HEK293 (cell line): ENCODE data around the gene PCBP2.

Source experiments
- CTCF ChIA-PET: fragments of 350-600 bp; formaldehyde crosslinking; extraction: SDS; loops from one replicate; lab custom pipeline; 2021; ENCODE audit warnings: antibody characterized with exemption; lab: Yijun Ruan, JAX
- POLR2A ChIA-PET: fragments of 300-600 bp; formaldehyde crosslinking; extraction: SDS; loops from one replicate; lab custom pipeline; 2020; ENCODE audit warnings: antibody characterized with exemption, inconsistent platforms; lab: Yijun Ruan, JAX
- H3K27ac ChIP-seq: fragments of 200-500 bp; sonication (Bioruptor generic); 2 replicates; pipeline ENCODE4 v1.5.1; 2014; ENCODE audit warnings: low read depth, low read length, control low read depth, inconsistent platforms; ENCODE audit errors: extremely low read depth
- H3K36me3 ChIP-seq, 2 experiments: fragments of 200-500 bp in 1 of 2; sonication (Bioruptor generic) in 1 of 2; 1 replicate in 1 of 2; 2 replicates in 1 of 2; pipeline ENCODE4 v1.5.1; 2014 to 2017; ENCODE audit warnings: inconsistent platforms in 2 of 2, low read length in 2 of 2; ENCODE audit not compliant: control insufficient read depth in 2 of 2, insufficient read depth in 1 of 2
- H3K4me1 ChIP-seq: fragments of 200-500 bp; sonication (Bioruptor generic); 2 replicates; pipeline ENCODE4 v1.5.1; 2014; ENCODE audit warnings: mild to moderate bottlenecking, low read length, inconsistent platforms; ENCODE audit not compliant: control insufficient read depth, insufficient read depth
- H3K4me3 ChIP-seq: 2 replicates; pipeline ENCODE4 v1.5.1; 2011; ENCODE audit warnings: low read depth, mild to moderate bottlenecking, control low read depth, low read length, moderate library complexity
- H3K9me3 ChIP-seq: fragments of 200-500 bp; sonication (Bioruptor generic); 2 replicates; pipeline ENCODE4 v1.5.1; 2014; ENCODE audit warnings: low read depth, low read length, inconsistent platforms; ENCODE audit not compliant: control insufficient read depth, insufficient read depth
- BCL11B ChIP-seq: fragments of 450-650 bp; formaldehyde crosslinking; IDR thresholded peaks from 2 replicates; pipeline ENCODE4 v1.5.1; 2016; ENCODE audit warnings: low read depth, missing biosample characterization, missing genetic modification characterization
- GLIS2 ChIP-seq: fragments of 450-650 bp; formaldehyde crosslinking; IDR thresholded peaks from 2 replicates; pipeline ENCODE4 v1.5.1; 2016; ENCODE audit warnings: missing biosample characterization, missing genetic modification characterization
- INSM2 ChIP-seq: fragments of 450-650 bp; formaldehyde crosslinking; IDR thresholded peaks from 2 replicates; pipeline ENCODE4 v1.5.1; 2016; ENCODE audit warnings: missing biosample characterization, missing genetic modification characterization
- KLF17 ChIP-seq: fragments of 450-650 bp; formaldehyde crosslinking; IDR thresholded peaks from 2 replicates; pipeline ENCODE4 v1.5.1; 2016; ENCODE audit warnings: missing biosample characterization, missing genetic modification characterization
- PRDM6 ChIP-seq: fragments of 450-650 bp; formaldehyde crosslinking; IDR thresholded peaks from 2 replicates; pipeline ENCODE4 v1.5.1; 2017; ENCODE audit warnings: missing biosample characterization, missing genetic modification characterization
- SCRT1 ChIP-seq: fragments of 450-650 bp; formaldehyde crosslinking; IDR thresholded peaks from 2 replicates; pipeline ENCODE4 v1.5.1; 2016; ENCODE audit warnings: missing biosample characterization, missing genetic modification characterization, borderline replicate concordance
- SCRT2 ChIP-seq: fragments of 450-650 bp; formaldehyde crosslinking; IDR thresholded peaks from 2 replicates; pipeline ENCODE4 v1.5.1; 2016; ENCODE audit warnings: missing biosample characterization, missing genetic modification characterization
- SP7 ChIP-seq: fragments of 450-650 bp; formaldehyde crosslinking; IDR thresholded peaks from 2 replicates; pipeline ENCODE4 v1.5.1; 2016; ENCODE audit warnings: missing biosample characterization, missing genetic modification characterization
- ZBTB1 ChIP-seq: fragments of 450-650 bp; formaldehyde crosslinking; IDR thresholded peaks from 2 replicates; pipeline ENCODE4 v1.5.1; 2016; ENCODE audit warnings: missing biosample characterization, missing genetic modification characterization
- ZBTB6 ChIP-seq: fragments of 450-650 bp; formaldehyde crosslinking; IDR thresholded peaks from 2 replicates; pipeline ENCODE4 v1.5.1; 2017; ENCODE audit warnings: missing biosample characterization, missing genetic modification characterization
- ZFHX2 ChIP-seq: fragments of 450-650 bp; formaldehyde crosslinking; conservative IDR thresholded peaks from 2 replicates; pipeline ENCODE4 v1.5.1; 2016; ENCODE audit warnings: missing biosample characterization, missing genetic modification characterization
- ZIC2 ChIP-seq: fragments of 450-650 bp; formaldehyde crosslinking; IDR thresholded peaks from 2 replicates; pipeline ENCODE4 v1.5.1; 2016; ENCODE audit warnings: missing biosample characterization, missing genetic modification characterization
- ZNF114 ChIP-seq: fragments of 450-650 bp; formaldehyde crosslinking; IDR thresholded peaks from 2 replicates; pipeline ENCODE4 v1.5.0; 2017; ENCODE audit warnings: missing biosample characterization, missing genetic modification characterization
- ZNF140 ChIP-seq: fragments of 450-650 bp; formaldehyde crosslinking; IDR thresholded peaks from 2 replicates; pipeline ENCODE4 v1.5.1; 2016; ENCODE audit warnings: missing biosample characterization, missing genetic modification characterization
- ZNF174 ChIP-seq: fragments of 450-650 bp; formaldehyde crosslinking; IDR thresholded peaks from 2 replicates; pipeline ENCODE4 v1.5.0; 2017; ENCODE audit warnings: missing biosample characterization, mild to moderate bottlenecking, missing genetic modification characterization
- ZNF214 ChIP-seq: fragments of 450-650 bp; formaldehyde crosslinking; IDR thresholded peaks from 2 replicates; pipeline ENCODE4 v1.5.1; 2017; ENCODE audit warnings: missing biosample characterization, mild to moderate bottlenecking, missing genetic modification characterization, borderline replicate concordance
- ZNF280C ChIP-seq: fragments of 450-650 bp; formaldehyde crosslinking; IDR thresholded peaks from 2 replicates; pipeline ENCODE4 v1.5.1; 2016; ENCODE audit warnings: missing biosample characterization, missing genetic modification characterization
- ZNF311 ChIP-seq: fragments of 450-650 bp; formaldehyde crosslinking; IDR thresholded peaks from 2 replicates; pipeline ENCODE4 v1.5.1; 2017; ENCODE audit warnings: missing biosample characterization, missing genetic modification characterization, borderline replicate concordance
- ZNF398 ChIP-seq: fragments of 450-650 bp; formaldehyde crosslinking; IDR thresholded peaks from 2 replicates; pipeline ENCODE4 v1.5.1; 2017; ENCODE audit warnings: missing biosample characterization, missing genetic modification characterization
- ZNF404 ChIP-seq: fragments of 450-650 bp; formaldehyde crosslinking; IDR thresholded peaks from 2 replicates; pipeline ENCODE4 v1.5.1; 2017; ENCODE audit warnings: missing biosample characterization, missing genetic modification characterization
- ZNF48 ChIP-seq: fragments of 450-650 bp; formaldehyde crosslinking; IDR thresholded peaks from 2 replicates; pipeline ENCODE4 v1.5.1; 2016; ENCODE audit warnings: missing biosample characterization, missing genetic modification characterization
- ZNF501 ChIP-seq: fragments of 450-650 bp; formaldehyde crosslinking; IDR thresholded peaks from 2 replicates; pipeline ENCODE4 v1.5.1; 2016; ENCODE audit warnings: missing biosample characterization, missing genetic modification characterization
- ZNF510 ChIP-seq: fragments of 450-650 bp; formaldehyde crosslinking; IDR thresholded peaks from 2 replicates; pipeline ENCODE4 v1.5.1; 2018; ENCODE audit warnings: mild to moderate bottlenecking, missing genetic modification characterization, missing biosample characterization; ENCODE audit not compliant: insufficient replicate concordance
- ZNF555 ChIP-seq: fragments of 450-650 bp; formaldehyde crosslinking; conservative IDR thresholded peaks from 2 replicates; pipeline ENCODE4 v1.5.1; 2017; ENCODE audit warnings: missing biosample characterization, mild to moderate bottlenecking, missing genetic modification characterization, inconsistent platforms
- ZNF561 ChIP-seq: fragments of 450-650 bp; IDR thresholded peaks from 2 replicates; pipeline ENCODE4 v1.5.1; 2018; ENCODE audit warnings: missing biosample characterization, missing genetic modification characterization, borderline replicate concordance
- ZSCAN5A ChIP-seq: fragments of 450-650 bp; formaldehyde crosslinking; IDR thresholded peaks from 2 replicates; pipeline ENCODE4 v1.5.1; 2016; ENCODE audit warnings: missing biosample characterization, missing genetic modification characterization

PCBP2 gene

GRCh38 chr12:53427905-53428594 lies 23.9 kb upstream of the PCBP2 start:
- Histone ChIP-seq H3K4me3 (no peak overlapping the region), H3K4me1 (peaks cover 12% of the 10 kb centered on the region), H3K36me3 (no peaks in the 10 kb centered on the region), H3K9me3 (no peaks in the 10 kb centered on the region), H3K27ac (no peak overlapping the region; the same call in 1 of the 2 replicates)
- CTCF ChIA-PET, result interaction anchor here (0.5 to 2.0 kb wide), 7 partner anchors 23 to 107 kb away, joined by 3 to 15 read pairs (median 4); partner anchors contain the start of gene AAAS
- POLR2A ChIA-PET, result interaction anchor here (0.6 to 1.3 kb wide), 4 partner anchors 9 to 107 kb away, joined by 3 to 5 read pairs (median 4); partner anchors contain the start of gene PRR13
- TF ChIP-seq ZSCAN5A (tag by site-specific recombination), result no peak
- no peak for TF ChIP-seq ZNF214 (tag by site-specific recombination)
- peak; percentile 95 for TF ChIP-seq SCRT1 (tag by site-specific recombination)
- TF ChIP-seq ZNF510, result no peak
- TF ChIP-seq GLIS2 (tag by site-specific recombination), result no peak
- TF ChIP-seq ZNF398 (tag by site-specific recombination), result peak; percentile 69; the same call in 1 of the 2 replicates
- TF ChIP-seq SCRT2 (tag by site-specific recombination), result peak; percentile 99
- no peak for TF ChIP-seq ZNF404 (tag by site-specific recombination)
- no peak for TF ChIP-seq ZBTB6
- TF ChIP-seq PRDM6, result no peak
- TF ChIP-seq ZNF280C (tag by site-specific recombination), result no peak
- TF ChIP-seq ZNF311 (tag by site-specific recombination), result no peak
- TF ChIP-seq KLF17, result 0 out of 2 replicates have a peak, but pooled peaks have one; percentile 26
- TF ChIP-seq ZNF48 (tag by site-specific recombination), result no peak
- no peak for TF ChIP-seq ZIC2 (tag by site-specific recombination)
- TF ChIP-seq ZNF140 (tag by site-specific recombination), result no peak
- 0 out of 2 replicates have a peak, but pooled peaks have one; percentile 8 for TF ChIP-seq INSM2 (tag by site-specific recombination)
- TF ChIP-seq BCL11B, result no peak
- TF ChIP-seq ZFHX2 (tag by site-specific recombination), result no peak
- no peak for TF ChIP-seq ZNF114 (tag by site-specific recombination)
- TF ChIP-seq ZNF174 (tag by site-specific recombination), result no peak
- peak; percentile 52; the same call in 1 of the 2 replicates for TF ChIP-seq SP7
- TF ChIP-seq ZNF501 (tag by site-specific recombination), result no peak
- no peak for TF ChIP-seq ZNF561 (tag by site-specific recombination)
- TF ChIP-seq ZBTB1 (tag by site-specific recombination), result no peak
- TF ChIP-seq ZNF555, result no peak
